ENCODE results near the gene MOV10L1. TPM values are rescaled to one million over a fixed set of nuclear protein-coding genes. Genes with fewer than 3 reads are reported as not detected.
"Not testable (repeated sequence)": the region's sequence is repeated elsewhere in the genome, so short reads cannot be mapped to it uniquely, and the experiment has no call there.

MOV10L1 gene
- total RNA-seq, 1 donor from 2014 or later = 0.78 TPM

DNA sequence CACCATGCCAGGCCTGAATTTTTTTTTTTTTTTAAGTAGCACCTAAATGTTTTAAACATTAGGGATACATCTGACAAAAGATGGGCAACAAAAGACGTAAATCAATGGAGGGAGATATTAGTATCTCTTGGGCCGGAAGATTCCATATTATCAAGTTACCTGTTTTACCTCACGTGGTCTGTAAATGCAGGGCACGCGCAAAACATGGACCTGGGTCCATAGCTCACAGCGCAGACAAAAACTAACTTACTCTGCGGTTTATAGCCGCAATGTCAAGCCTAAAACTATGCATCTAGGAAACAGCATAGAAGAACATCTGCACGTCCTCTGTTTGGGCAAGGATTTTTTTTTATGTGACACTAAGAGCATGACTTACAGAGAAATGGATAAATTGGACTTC, 49.2 kb downstream of the MOV10L1 start:
- no peak for DNase-seq

DNA sequence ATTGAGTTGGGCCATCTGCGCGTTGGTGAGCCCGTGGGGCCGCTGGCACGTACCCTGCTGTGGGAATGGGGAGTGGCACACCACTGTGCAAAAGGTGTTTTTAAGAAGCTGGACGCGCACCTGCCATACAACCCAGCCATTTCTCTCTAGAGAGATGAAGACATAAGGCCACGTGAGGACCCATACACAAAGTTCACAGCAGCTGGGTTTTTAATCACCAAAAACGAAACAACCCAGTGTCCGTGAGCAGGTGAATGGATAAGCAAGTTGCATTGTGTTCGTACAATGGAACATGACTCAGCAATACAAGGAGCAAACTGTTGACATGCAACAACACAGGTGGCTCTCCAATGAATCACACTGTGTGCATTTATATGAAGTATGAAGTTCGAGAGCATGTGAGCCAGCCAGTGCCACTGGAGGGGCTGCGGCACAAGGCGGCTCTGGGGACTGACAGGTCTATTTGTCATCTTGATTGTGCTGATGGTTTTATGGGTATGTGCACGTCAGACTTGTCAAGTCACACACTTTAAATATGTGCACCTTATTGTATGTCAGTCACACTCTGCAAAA, 50.1 kb downstream of the MOV10L1 start:
- DNase-seq = no peak

DNA sequence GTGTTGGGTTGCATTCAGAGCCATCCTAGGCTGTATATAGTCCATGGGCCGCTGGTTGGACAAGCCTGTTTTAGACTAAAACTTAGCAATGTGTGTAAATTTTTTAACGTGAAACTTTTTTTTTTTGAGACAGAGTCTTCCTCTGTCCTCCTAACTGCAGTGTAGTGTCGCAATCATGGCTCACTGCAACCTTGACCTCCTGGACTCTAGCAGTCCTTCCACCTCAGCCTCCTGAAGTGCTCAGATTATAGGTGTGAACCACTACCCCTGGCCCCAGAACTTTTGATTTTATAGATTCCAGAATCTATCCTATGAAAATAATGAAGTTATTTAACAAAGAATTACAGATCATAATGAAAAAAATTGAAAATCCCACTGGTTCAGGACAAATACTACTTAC, 50.8 kb downstream of the MOV10L1 start:
- DNase-seq = no peak

DNA sequence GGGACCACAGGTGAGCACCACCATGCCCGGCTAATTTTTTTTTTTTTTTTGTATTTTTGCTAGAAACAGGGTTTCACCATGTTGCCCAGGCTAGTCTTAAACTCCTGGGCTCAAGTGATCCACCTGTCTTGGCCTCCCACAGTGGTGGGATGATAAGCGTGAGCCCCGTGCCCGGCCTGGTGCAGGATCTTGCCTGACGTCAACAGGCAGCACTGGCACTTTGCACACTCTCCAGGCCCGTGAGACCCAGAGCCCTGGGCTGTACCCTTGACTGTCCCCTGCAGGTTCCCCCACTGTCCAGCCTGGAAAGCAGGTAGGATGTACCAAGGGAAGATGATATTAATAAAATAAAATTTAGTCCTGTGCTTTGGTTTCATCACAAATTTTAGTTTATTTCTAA, 51.7 kb downstream of the MOV10L1 start:
- no peak for DNase-seq

DNA sequence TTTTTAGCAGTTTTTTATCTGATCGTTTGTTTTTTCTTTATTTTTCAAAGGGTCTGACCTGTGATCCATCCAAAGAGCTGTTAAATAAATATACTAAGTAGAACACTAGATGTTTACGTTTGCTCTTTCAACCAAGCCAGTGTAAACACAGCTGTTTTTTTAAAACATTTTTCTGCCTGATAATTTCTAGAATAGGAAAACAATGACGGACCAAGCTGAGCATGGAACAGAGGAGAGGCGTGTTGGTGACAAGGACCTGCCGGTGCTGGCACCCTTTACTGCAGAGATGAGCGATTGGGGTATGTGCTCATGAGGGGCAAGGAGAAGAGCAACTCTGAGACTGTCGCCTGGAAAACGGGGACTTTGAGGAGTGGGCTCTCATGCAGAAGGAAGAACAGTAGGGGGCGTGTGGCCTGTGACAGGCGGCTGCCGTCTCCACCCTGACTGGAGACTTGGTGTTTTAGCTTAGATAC, 52.1 kb downstream of the MOV10L1 start:
- no peak for DNase-seq

DNA sequence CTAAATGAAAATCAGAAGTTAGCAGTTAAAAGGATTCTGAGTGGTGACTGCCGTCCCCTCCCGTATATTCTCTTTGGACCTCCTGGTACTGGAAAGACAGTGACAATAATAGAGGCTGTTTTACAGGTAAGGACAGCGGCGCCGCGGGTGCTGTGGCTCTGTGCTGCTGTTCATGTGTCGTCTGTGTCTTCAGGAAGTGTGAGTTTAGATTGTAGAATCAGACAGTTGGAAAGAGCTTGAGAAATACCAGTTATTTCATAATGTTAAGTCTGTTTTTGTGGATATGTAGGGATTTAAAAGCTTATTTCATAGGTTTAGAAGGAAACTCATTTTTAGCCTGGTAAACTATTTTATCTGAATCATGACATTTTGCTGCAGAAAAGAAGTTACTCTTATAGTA, 53.3 kb downstream of the MOV10L1 start:
- DNase-seq = no peak

DNA sequence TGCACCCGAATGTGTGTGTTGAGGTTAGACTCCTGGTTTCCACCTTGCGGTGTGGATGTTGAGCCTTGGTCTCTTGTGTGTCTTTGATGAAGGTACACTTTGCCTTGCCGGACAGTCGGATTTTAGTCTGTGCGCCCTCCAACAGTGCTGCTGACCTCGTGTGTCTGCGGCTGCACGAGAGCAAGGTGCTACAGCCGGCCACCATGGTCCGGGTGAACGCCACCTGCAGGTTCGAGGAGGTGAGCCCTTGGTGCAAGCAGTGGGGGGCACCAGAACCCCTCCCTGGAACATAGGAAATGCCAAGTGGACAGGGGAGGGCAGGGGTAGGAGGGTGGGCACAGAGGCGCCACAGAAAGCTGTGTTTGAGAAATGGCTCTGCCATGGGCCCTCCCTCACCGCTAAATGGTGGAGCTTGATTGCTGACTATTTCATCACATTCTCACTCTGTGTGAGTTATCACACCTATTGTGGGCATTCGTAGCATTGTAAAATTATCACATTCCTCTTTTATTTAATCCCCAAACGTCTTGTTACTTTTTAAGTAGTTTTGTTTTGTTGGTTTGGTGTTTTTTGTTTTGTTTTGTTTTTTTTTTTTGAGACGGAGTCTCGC, 54.3 kb downstream of the MOV10L1 start:
- no peak for DNase-seq

DNA sequence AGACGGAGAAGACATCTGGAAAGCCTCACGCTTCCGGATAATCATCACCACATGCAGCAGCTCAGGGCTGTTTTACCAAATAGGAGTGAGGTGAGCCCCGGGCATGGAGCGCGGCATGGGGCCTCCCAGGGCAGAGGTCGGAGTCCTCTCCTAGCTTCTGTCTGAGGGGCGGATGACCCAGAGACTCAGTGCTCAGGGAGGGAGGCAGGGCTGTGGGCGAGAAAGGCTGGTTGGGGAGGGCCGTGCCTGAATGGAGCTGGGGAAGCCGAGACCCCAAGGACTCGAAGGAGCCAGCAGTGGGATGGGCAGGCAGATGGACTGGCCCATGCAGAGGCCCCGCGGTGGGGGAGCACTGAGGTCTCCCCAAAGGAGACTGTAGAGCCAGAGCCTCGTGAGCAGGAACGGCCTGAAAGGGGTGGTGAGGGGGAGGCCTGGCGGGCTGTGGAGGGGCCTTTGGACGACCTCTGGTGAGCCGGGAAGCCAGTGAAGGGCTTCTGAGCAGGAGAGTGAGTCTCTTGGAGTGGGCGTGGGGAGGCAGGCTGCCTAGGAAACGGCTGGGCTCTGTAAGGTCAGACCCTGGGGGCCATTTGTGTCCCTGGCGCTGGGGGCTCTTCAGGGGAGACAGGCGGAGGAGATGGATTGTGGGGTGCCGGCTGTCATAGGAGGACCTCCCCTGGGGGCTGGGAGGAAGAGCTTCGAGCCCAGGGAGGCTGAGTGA, 56.1 kb downstream of the MOV10L1 start:
- no peak for DNase-seq

DNA sequence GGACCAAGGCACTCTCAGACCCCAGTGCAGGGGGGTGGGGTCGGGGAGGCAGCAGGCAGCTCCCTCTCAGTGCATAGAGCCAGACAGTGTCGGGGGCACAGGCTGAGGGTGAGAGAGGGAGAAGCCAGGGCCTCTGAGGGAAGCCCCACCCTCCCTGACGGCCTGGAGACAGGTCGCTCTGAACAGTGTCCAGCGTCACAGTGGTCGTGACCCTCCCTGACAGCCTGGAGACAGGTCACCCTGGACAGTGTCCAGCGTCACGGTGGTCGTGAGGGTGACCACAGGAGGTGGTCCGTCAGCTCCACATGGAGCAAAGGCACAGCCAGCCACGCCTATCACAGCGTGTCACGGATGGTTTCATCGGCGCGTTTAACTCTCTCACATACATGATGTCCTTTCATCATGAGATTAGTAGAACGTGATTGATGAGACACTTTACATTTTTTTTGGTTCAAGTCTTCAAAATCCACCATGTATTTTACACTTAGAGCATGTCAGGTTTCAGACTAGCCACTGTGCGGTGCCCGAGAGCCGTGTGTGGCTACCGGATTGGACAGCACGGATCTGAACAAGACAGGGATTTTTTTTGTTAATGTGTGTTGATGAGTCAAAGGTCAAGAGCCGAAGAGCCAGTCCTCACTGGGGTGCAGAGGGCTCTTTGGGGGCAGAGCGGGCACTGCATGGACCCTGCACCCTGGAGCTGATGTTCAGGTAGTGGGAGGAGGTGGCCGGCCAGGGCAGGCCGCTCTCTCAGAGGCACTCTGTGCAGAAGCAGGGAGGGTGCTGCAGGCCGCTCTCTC, 56.8 kb downstream of the MOV10L1 start:
- peak; percentile 63 for DNase-seq

DNA sequence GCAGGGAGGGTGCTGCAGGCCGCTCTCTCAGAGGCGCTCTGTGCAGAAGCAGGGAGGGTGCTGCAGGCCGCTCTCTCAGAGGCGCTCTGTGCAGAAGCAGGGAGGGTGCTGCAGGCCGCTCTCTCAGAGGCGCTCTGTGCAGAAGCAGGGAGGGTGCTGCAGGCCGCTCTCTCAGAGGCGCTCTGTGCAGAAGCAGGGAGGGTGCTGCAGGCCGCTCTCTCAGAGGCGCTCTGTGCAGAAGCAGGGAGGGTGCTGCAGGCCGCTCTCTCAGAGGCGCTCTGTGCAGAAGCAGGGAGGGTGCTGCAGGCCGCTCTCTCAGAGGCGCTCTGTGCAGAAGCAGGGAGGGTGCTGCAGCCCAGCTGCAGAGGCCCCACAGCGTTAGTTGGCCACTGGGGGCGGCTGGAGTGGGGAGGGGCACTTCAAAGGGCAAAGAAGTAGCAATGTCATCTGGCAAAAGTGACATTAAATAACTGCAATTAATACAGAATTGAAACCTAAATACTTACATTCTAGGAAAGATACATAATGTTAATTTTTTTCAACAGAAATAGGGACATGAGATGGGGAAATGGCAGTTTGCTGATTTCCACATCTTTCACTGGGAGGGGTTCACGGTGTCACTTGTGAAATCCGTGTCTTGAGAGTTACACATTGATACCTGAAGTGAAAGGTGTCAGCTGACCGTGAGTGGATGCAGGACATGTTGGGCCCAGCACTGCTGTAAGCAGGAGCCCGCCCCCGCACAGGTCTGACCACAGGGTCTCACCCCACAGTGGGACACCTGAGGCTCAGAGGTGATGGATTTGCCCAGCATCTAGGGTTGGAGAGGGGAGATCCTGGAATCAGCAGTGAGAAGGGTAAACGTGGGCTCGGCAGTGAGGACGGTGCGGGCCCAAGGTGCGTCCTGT, 57.7 kb downstream of the MOV10L1 start:
- not testable (repeated sequence) for DNase-seq

DNA sequence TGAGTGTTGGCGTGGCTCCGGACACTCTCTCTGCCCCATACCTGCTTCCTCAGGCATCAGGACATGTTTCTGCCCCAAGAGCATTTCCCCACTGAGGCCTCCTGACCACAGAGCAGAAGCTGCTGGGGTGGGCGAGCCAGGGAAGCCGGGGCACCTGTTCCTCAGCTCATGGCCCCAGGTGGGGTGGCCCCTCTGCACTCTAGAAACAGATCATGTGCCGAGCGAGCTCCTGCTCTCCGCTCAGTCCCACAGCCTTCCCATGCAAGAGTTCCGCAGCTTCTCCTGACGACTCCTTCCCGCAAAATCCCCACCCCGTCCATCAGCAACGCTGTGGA, 58.3 kb downstream of the MOV10L1 start:
- no peak for DNase-seq

DNA sequence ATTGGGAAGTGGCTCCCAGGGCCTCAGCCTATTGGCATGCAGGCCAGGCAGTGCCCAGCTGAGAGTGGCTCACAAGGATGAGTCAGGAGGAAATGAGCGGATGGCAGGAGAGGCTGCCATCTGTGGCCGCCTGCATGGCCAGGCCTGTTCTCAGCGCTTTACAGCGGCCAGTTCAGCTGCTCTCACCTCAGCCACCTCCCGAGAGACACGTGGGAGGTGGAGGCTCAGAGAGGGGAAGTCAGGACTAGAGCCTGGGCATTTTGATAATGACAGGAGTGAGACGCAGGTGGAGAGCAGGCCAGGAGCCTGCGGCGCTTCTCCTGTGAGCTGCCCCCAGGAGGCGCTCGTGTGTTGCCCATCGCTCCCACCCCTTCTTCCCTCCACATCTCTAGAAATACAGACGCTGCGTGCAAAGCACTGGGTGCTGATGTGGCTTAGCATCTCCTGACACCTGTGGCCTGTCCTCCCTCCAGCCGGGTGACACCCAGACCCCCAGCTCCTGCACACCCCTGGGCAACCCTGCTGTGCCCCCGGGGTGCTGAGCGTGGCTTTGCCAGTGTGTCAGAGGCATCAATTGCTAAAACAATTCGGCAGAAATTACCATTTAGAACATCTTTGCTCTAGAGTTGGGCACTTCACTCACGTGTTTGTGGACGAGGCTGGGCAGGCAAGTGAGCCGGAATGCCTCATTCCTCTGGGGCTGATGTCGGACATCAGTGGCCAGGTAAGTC, 59.4 kb downstream of the MOV10L1 start:
- no peak for DNase-seq

DNA sequence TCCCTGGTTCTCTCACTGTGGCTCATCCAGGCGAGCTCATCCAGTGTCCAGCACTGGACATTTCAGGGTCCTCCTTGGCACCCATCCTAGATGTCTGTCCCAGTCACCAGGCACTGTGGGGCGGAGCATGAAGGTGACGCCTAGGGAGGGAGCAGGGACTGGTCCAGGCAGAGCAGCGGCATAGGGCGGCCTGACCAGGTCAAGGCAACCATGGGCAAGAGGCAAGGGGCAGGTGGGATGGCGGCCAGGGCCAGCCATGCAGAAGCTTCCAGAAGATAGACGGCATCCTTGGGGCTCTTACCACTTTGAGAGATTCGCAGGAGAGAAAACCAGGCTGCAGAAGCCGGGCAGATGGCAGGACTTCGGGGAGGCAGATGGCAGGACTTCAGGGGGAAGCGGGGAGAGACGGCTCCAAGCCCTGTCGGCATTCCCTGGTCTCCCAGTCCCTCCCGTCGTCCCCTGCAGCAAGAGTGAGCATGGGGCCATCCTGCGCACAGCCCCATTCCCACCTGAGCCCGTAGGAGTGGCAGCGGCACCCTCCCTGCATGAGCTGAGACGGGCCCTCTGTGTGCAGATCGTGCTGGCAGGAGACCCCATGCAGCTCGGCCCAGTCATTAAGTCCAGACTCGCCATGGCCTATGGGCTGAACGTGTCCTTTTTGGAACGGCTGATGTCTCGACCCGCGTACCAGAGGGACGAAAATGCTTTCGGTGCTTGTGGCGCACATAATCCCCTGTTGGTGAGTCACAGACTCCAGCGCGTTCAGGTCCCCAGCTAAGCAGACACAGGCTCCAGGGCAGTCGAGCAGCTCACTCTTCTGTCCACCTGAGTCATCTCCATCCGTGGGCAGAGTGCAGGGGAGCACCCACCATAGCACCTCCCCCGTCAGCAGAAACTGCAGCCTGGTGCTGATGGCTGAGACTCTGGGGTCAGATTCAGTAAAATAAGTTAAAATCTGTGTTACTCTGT, 60.6 kb downstream of the MOV10L1 start:
- no peak for DNase-seq

DNA sequence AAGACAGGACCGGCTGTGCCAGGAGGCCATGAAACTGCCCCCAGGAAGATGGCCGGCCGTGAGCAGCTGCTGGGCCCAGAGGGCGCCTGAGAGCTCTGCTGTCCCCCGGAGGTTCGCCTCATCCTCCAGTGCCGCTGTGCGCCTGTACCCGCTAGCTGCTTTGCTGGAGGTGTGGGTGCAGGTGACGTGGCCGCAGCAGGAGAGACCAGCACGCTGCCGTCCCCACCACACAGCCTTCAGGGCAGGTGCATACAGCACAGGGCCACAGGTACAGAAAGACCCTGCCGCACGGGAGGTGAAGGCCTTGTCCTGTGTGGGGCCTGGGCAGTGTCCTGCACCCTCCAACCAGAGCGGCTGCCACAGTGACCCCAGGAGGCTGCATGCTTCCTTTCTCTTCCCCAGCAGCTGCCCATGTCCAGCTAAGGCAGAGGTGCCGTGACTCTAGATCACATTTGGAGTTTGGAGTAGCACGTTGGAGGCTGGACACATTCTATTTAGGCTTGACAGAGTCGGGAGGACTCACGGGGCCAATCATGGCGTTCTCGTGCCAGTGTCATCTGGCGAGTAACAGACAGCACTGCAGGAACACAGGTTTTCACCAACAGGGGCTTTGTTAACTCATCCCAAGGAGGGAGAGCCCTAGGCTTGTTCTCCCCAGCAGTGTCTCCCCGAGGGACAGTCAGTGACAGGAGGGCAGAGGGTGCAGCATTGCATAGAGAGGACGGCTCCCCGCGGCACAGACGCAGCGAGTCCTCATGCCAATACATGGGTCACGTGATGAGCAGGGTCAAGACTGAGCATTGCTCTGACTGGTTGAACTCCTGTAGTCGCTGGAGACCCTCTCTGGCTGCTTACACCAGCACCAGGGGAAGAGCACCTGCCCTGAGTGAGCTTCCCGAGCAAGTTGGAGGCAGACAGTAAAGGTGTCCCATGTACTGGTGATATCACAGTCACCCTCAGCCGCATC, 62.0 kb downstream of the MOV10L1 start:
- no peak for DNase-seq

DNA sequence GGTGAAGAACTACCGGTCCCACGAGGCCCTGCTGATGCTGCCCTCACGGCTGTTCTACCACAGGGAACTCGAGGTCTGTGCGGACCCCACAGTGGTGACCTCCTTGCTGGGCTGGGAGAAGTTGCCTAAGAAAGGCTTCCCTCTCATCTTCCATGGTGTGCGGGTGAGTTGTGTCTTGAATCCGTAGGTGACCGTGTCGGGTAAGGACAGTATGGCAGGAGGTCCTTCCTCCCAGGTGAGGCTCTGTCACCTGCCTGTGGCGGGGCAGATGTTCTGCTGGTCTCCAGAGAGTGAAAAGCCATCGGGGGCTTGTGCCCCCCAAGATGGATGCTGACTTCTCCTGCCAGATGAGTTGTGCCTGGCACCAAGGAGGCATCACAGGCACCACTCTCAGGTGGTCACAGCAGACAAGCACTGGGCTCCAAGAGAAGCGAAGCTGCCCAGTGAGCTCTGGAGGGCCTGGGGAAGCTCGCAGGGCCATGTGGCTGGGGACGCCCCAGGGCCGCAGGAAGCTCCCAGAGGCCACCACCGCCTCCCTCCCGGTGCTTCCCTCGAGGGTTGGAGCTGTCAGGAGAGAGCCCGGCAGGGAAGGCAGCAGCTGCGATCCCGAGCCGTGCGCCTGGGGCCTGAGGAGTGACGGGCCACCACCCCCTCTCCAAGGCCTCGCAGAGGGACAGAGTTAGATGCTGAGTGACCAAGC, 63.4 kb downstream of the MOV10L1 start:
- no peak for DNase-seq

DNA sequence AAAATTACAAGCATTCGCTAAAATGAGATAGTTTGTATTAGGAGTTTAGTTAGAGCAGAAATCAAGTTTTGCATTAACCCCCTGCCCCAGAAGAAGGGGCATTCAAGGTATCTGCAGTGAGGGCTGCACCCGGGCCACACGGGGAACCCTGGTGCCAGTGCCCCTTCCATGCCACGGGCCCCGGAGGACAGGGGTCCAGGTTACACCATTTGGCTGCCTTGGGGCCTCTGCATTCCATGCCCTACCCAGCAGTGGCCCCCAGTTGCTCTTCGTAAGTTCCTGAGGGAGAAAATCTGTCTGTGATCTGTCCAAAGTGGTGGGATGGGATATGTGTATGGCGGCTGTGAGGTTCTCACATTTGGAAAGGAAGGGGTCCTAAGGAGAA, 63.9 kb downstream of the MOV10L1 start:
- no peak for DNase-seq

DNA sequence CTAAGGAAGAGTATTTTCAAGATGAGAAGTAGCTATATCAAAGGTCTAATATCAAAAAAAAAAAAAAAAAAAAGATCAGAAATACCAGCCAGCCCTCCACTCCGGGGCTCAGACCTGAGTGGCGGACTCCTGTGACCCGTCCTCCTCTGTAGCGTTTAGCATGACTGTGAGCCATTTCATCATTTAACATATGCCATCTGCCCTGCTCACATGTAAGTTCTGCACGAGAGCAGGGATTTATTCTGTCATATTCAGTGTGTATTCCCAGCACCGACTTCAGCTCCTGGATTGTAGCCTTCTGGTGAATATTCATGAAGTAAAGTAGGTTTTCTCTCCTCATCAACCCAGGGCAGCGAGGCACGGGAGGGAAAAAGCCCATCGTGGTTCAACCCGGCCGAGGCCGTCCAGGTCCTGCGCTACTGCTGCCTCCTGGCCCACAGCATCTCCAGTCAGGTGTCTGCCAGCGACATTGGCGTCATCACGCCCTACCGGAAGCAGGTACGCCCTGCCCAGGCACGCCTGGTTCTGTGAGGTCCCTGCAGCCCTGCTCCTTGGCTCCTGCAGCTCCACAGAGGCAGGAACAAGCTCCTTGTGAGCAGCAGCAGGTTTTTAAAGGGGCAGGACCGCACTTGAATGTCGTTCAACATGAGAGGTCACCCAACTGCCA, 68.0 kb downstream of the MOV10L1 start:
- DNase-seq = no peak

DNA sequence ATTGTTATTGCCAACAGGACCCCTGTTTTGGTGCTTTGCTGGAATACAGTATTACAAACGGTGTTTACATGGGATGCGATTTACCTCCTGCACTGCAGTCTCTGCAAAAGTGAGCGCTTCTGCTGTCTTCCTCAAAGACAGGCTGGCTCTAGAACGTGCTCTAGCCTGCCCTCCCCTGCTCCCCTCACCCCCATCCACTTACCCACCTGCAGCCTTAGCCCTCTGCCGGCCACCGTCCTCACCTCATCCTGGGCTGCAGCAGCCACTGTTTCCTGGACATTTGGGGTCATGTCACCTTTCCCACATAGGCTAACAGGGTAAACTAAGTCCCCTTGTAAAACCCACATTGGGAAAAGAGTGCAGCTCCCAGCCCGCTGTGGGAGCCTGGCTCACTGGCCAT, 71.1 kb downstream of the MOV10L1 start:
- no peak for DNase-seq
